Measurements from ENCODE around the gene ZRANB1. TPM values are rescaled to one million over a fixed set of nuclear protein-coding genes. Genes with fewer than 3 reads are reported as not detected.

The ZRANB1 gene
- total RNA-seq, 1 donor from 2014 or later, result 15.0 TPM

DNA sequence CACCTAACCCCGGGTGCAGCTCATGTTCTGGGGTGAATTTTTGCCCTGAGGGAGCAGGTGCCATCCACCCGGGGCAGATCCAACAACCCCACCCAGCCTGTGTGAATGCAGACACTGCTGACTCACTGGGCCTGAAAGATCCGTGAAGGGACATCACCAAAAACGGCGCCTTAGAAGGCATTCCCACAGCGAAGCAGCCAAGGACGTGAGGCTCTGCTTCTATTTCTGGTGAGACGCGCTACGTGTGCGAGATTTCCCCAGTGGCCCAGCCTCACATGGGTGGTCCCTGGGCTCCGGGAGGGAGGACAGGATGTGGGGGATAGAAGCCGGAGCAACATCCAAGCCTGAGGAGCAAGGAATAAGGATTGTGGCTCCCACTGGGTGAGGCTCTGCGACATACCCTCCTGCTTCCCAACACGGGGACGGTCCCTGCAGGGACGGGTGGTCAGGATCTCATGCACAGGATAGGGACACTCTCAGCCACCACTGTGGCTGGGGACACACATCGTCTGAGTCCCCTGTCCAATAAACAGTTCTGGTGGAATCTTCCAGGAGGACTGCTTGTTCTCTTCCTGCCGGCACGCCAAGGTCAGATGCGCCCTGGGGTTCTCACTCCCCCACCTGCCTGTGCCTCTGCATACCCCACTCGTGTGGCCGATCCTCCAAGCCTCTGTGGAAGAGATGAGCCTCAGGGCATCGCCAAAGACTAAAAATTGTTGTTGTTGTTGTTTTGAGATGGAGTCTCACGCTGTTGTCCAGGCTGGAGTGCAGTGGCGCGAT lies 70.2 kb downstream of the ZRANB1 start:
- no peak for DNase-seq (ENCODE audit: low read depth)
- no peak overlapping the region for H3K4me3 ChIP-seq (ENCODE audit: low read depth, low read length)
- TF ChIP-seq, protein P1, sequence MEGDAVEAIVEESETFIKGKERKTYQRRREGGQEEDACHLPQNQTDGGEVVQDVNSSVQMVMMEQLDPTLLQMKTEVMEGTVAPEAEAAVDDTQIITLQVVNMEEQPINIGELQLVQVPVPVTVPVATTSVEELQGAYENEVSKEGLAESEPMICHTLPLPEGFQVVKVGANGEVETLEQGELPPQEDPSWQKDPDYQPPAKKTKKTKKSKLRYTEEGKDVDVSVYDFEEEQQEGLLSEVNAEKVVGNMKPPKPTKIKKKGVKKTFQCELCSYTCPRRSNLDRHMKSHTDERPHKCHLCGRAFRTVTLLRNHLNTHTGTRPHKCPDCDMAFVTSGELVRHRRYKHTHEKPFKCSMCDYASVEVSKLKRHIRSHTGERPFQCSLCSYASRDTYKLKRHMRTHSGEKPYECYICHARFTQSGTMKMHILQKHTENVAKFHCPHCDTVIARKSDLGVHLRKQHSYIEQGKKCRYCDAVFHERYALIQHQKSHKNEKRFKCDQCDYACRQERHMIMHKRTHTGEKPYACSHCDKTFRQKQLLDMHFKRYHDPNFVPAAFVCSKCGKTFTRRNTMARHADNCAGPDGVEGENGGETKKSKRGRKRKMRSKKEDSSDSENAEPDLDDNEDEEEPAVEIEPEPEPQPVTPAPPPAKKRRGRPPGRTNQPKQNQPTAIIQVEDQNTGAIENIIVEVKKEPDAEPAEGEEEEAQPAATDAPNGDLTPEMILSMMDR (IDR thresholded peaks at IDR 0.05; ENCODE audit: insufficient read depth, low read length, poor library complexity, severe bottlenecking), result no peak
- peaks cover 2% of the 10 kb centered on the region for H3K36me3 ChIP-seq (ENCODE audit: control insufficient read depth, insufficient read depth, low read length)
- no peaks in the 10 kb centered on the region for H3K27me3 ChIP-seq (ENCODE audit: control insufficient read depth, insufficient read depth, low read length)

DNA sequence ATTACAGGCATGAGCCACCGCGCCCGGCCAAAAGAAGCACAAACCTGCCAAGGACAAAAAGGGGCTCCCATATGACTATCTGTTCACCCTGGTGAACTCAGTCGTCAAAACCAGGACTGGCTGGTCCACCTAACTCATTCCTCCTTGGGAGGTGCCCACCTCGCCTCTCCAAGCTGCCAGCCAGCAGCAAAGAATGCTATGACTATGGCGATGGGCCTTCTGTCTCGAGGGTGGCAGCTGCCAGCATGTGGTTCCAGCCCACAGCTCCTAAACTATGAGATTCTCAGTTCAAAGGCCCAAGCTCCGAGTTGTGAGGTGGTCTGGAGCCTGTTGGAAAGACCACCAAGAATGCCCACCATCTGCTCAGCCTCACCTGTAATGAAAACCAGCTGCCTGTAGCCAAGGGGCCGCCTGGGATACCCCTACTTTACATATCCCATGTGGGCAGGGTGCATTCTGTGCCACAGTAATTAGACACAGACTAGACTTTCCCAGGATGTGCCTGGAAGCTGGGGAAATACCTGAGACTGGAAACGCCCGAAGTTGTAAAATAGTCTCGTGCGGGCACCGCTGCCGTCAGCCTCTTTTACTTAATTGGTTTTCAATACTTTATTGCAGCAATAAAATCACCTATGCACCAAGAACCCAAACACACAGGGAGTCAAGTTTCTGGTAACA lies 71.1 kb downstream of the ZRANB1 start:
- Histone ChIP-seq H3K36me3 (ENCODE audit: control insufficient read depth, insufficient read depth, low read length) (peaks cover 2% of the 10 kb centered on the region), H3K27me3 (ENCODE audit: control insufficient read depth, insufficient read depth, low read length) (no peaks in the 10 kb centered on the region), H3K4me3 (ENCODE audit: low read depth, low read length) (no peak overlapping the region)
- DNase-seq (ENCODE audit: low read depth), result no peak
- TF ChIP-seq, protein P1 (IDR thresholded peaks at IDR 0.05; ENCODE audit: insufficient read depth, low read length, poor library complexity, severe bottlenecking), result no peak

- H3K27me3 ChIP-seq (ENCODE audit: control insufficient read depth, insufficient read depth, low read length), result no peaks in the 10 kb centered on the region
- peaks cover 2% of the 10 kb centered on the region for H3K36me3 ChIP-seq (ENCODE audit: control insufficient read depth, insufficient read depth, low read length)
- TF ChIP-seq, protein P1 (IDR thresholded peaks at IDR 0.05; ENCODE audit: insufficient read depth, low read length, poor library complexity, severe bottlenecking), result no peak
- H3K4me3 ChIP-seq (ENCODE audit: low read depth, low read length), result no peak overlapping the region
- DNase-seq (ENCODE audit: low read depth), result no peak
Measured at GRCh38 chr10:125013529-125013872, 71.6 kb downstream of the ZRANB1 start.

DNA sequence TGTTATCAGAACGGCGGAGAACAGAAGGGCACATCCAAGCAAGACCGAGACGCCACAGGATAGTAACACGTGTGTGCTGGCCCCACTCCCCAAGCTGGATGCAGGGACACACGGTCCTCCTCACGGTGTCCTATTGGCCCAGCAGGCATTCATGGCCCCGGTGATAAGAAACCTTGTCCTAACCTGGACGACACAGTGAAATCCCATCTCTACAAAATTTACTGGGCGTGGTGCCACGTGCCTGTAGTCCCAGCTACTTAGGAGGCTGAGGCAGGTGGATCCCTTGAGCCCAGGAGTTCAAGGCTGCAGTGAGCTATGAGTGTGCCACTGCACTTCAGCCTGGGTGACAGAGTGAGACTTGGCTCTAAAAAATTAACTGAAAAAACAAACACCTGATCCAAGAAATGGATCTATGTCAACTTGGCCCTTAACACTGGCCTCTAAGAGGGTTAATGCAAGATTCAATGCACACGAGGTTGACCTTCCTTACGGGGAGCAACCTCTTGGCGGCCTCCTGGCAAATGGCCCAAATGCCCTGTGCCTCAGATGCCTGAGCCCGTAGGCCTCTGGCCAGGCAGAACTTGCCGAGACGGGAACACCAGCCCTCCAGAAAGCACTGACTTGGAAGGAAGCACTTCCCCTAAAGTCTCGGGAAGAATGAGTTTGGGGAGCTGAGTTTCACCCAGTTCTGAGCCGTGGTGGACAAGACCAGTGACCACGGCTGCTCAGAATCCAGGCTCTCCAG lies 72.3 kb downstream of the ZRANB1 start:
- TF ChIP-seq, protein P1 (IDR thresholded peaks at IDR 0.05; ENCODE audit: insufficient read depth, low read length, poor library complexity, severe bottlenecking), result no peak
- no peak for DNase-seq (ENCODE audit: low read depth)
- H3K36me3 ChIP-seq (ENCODE audit: control insufficient read depth, insufficient read depth, low read length), result peaks cover 2% of the 10 kb centered on the region

GRCh38 chr10:125014836-125015355 lies 73.0 kb downstream of the ZRANB1 start:
- TF ChIP-seq, protein P1 (IDR thresholded peaks at IDR 0.05; ENCODE audit: insufficient read depth, low read length, poor library complexity, severe bottlenecking), result no peak
- H3K4me3 ChIP-seq (ENCODE audit: low read depth, low read length), result no peak overlapping the region
- H3K36me3 ChIP-seq (ENCODE audit: control insufficient read depth, insufficient read depth, low read length), result peaks cover 2% of the 10 kb centered on the region
- no peaks in the 10 kb centered on the region for H3K27me3 ChIP-seq (ENCODE audit: control insufficient read depth, insufficient read depth, low read length)
- no peak for DNase-seq (ENCODE audit: low read depth)

More for the DNA sequence above, 72.3 kb downstream of the ZRANB1 start:
- H3K27me3 ChIP-seq (ENCODE audit: control insufficient read depth, insufficient read depth, low read length), result no peaks in the 10 kb centered on the region
- no peak overlapping the region for H3K4me3 ChIP-seq (ENCODE audit: low read depth, low read length)
